GM20431 (cell line): Measurements from ENCODE around the gene SKA1.

ENCODE experiments used
- in situ Hi-C: fragments of 300-500 bp; cut with MseI, MboI; formaldehyde crosslinking; loops from one replicate; pipeline ENCODE4 v1.15.0; 2020; ENCODE audit warnings: low sequenced_read_pairs; ENCODE audit not compliant: unreplicated experiment

SKA1 gene

GRCh38 chr18:50374753-50375391 is at the start of gene SKA1:
Gene SKA1 (plus strand): TSS chr18:50375046. CDS start chr18:50375831, 785 bp downstream.
- in situ Hi-C loops: no loop called here

GRCh38 chr18:50327983-50328382 is 46.9 kb upstream of the SKA1 start:
- in situ Hi-C loops: no loop called here

- in situ Hi-C loops: no loop called here
Measured at GRCh38 chr18:50330176-50330575, 44.7 kb upstream of the SKA1 start.

- in situ Hi-C loops: no loop called here
Measured at GRCh38 chr18:50331691-50332090, 43.2 kb upstream of the SKA1 start.

- in situ Hi-C loops: no loop called here
Measured at GRCh38 chr18:50334546-50335152, 40.2 kb upstream of the SKA1 start.

- in situ Hi-C loops: no loop called here
Measured at GRCh38 chr18:50338122-50338521, 36.7 kb upstream of the SKA1 start.

GRCh38 chr18:50338715-50339114 is 36.1 kb upstream of the SKA1 start:
- in situ Hi-C loops: no loop called here

GRCh38 chr18:50340078-50340477 is 34.8 kb upstream of the SKA1 start:
- in situ Hi-C loops: no loop called here

GRCh38 chr18:50341443-50341842 is 33.4 kb upstream of the SKA1 start:
- in situ Hi-C loops: no loop called here

- in situ Hi-C loops: no loop called here
Measured at GRCh38 chr18:50350699-50351098, 24.1 kb upstream of the SKA1 start.

GRCh38 chr18:50356036-50356945 is 18.6 kb upstream of the SKA1 start:
- in situ Hi-C loops: no loop called here

GRCh38 chr18:50358844-50359243 is 16.0 kb upstream of the SKA1 start:
- in situ Hi-C loops: no loop called here

GRCh38 chr18:50359806-50360205 is 15.0 kb upstream of the SKA1 start:
- in situ Hi-C loops: no loop called here

- in situ Hi-C loops: no loop called here
Measured at GRCh38 chr18:50360611-50361010, 14.2 kb upstream of the SKA1 start.

- in situ Hi-C loops: no loop called here
Measured at GRCh38 chr18:50369672-50370071, 5.2 kb upstream of the SKA1 start.

GRCh38 chr18:50372743-50373142 is 2.1 kb upstream of the SKA1 start:
- in situ Hi-C loops: no loop called here

GRCh38 chr18:50373561-50374219 is 1.2 kb upstream of the SKA1 start:
- in situ Hi-C loops: no loop called here

- in situ Hi-C loops: no loop called here
Measured at GRCh38 chr18:50374220-50374752, 560 bp upstream of the SKA1 start.

GRCh38 chr18:50377061-50377798 is 2.4 kb downstream of the SKA1 start:
- in situ Hi-C loops: no loop called here

- in situ Hi-C loops: no loop called here
Measured at GRCh38 chr18:50388988-50389387, 14.1 kb downstream of the SKA1 start.
